Memory B cell (primary cell): Measurements from ENCODE around the gene MRLN.
"Not testable (repeated sequence)": the region's sequence is repeated elsewhere in the genome, so short reads cannot be mapped to it uniquely, and the experiment has no call there.

Experiments used
- ATAC-seq: fragments of 150-1000 bp; cut with Tn5 transposase; 2 replicates; pipeline ENCODE4 v1.10.0; 2021; ENCODE audit warnings: low read depth, mild to moderate bottlenecking, moderate library complexity
- DNase-seq, 2 donors: peaks; one replicate each; pipeline ENCODE4 v3.0.0; 2022; ENCODE audit warnings: low spot score in 2 of 2
- H3K27ac Mint-ChIP-seq: one replicate; pipeline ENCODE4 v1.8.0; 2022; ENCODE audit warnings: mild to moderate bottlenecking, moderate library complexity, mixed read lengths
- H3K27me3 Mint-ChIP-seq: one replicate; pipeline ENCODE4 v1.8.0; 2022; ENCODE audit warnings: mixed read lengths
- H3K36me3 Mint-ChIP-seq: one replicate; pipeline ENCODE4 v1.8.0; 2022; ENCODE audit warnings: mild to moderate bottlenecking, mixed read lengths
- H3K4me1 Mint-ChIP-seq: one replicate; pipeline ENCODE4 v1.8.0; 2022; ENCODE audit warnings: mixed read lengths
- H3K4me3 Mint-ChIP-seq: one replicate; pipeline ENCODE4 v1.8.0; 2022; ENCODE audit warnings: mild to moderate bottlenecking, moderate library complexity, mixed read lengths
- H3K9me3 Mint-ChIP-seq: one replicate; pipeline ENCODE4 v1.8.0; 2022; ENCODE audit warnings: mixed read lengths

Gene MRLN

GRCh38 chr10:59733321-59734013, 19.8 kb downstream of the MRLN start:
- not testable (repeated sequence) for H3K4me3 Mint-ChIP-seq, DNase-seq, H3K4me1 Mint-ChIP-seq, H3K36me3 Mint-ChIP-seq, H3K9me3 Mint-ChIP-seq, H3K27me3 Mint-ChIP-seq, ATAC-seq, H3K27ac Mint-ChIP-seq

- not testable (repeated sequence) for H3K9me3 Mint-ChIP-seq, H3K27ac Mint-ChIP-seq, ATAC-seq, H3K36me3 Mint-ChIP-seq, H3K4me1 Mint-ChIP-seq, H3K27me3 Mint-ChIP-seq, DNase-seq, H3K4me3 Mint-ChIP-seq
Observed at GRCh38 chr10:59732849-59733248, 20.4 kb downstream of the MRLN start.

GRCh38 chr10:59729167-59729566, 24.1 kb downstream of the MRLN start:
- H3K4me1 Mint-ChIP-seq, result not testable (repeated sequence)

DNA sequence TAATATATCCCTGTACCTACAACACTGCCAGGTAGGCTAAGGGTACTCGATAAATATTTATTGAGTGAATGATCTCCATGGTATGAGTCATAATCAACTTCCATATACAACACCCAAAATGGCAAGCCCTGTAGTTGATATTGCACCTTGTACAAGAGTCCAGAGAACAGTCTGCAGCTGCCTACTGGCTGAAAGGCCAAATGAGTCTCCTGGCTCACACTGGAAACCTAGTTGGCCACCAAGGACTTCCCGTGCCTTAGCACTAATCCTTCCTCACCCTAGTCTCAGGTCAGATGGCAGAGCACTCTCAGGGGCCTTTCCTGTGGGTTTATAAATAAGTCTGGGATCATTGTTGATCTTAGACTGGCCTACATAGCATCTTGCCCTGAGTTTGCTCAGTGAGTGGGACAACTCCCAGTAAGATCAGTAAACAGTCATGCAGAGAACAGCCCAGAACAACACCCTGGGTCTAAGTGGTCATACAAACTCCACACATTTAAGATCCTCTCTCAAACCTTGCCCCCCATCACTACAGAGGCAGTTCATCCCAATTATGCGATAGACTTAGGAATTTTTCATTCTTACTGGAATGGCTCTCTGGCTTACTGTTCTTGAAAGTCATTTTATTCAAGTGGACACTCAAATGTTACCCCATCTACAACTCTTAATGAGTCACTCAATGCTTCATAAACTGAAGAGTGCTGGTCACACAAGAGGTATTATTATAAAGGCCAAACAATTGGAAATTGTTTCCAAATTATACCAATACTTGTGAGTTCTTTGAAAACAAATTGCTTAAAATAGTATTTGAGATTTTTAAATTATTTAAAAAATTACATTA, 28.9 kb downstream of the MRLN start:
- Mint-ChIP-seq H3K27me3 (peaks cover 4% of the 10 kb centered on the region), H3K36me3 (no peaks in the 10 kb centered on the region), H3K27ac (no peak overlapping the region)

More at GRCh38 chr10:59729167-59729566, 24.1 kb downstream of the MRLN start:
- ATAC-seq, H3K27me3 Mint-ChIP-seq, H3K4me3 Mint-ChIP-seq, H3K36me3 Mint-ChIP-seq, DNase-seq, H3K27ac Mint-ChIP-seq, H3K9me3 Mint-ChIP-seq: not testable (repeated sequence)

GRCh38 chr10:59720377-59720776, 32.9 kb downstream of the MRLN start:
- H3K4me3 Mint-ChIP-seq, result no peak overlapping the region

More for the DNA sequence above, 28.9 kb downstream of the MRLN start:
- Mint-ChIP-seq H3K9me3 (peaks cover 2% of the 10 kb centered on the region), H3K4me1 (no peaks in the 10 kb centered on the region), H3K4me3 (no peak overlapping the region)
- no peak for DNase-seq
- no peak for ATAC-seq

DNA sequence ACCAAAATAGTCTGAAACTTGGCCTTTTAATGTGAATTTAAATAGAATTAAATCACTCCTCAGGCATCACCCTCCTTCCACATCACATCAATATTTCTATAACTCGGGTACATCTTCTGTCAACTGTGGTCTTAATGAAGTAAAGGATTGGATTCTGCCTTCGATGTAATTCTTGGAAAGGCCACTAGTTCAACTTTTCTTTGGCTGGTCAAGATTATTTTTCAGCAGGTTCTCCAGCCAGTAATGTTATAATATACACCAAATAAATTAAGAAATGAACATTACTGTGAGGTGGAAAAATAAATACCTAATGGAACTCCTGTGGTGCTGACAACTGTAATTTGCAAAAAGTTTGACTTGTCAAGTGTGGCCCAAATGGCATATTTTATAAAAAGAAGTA, 33.9 kb downstream of the MRLN start:
- H3K9me3 Mint-ChIP-seq, result peaks cover 2% of the 10 kb centered on the region
- H3K27ac Mint-ChIP-seq, result no peak overlapping the region
- no peak overlapping the region for H3K4me3 Mint-ChIP-seq

More at GRCh38 chr10:59720377-59720776, 32.9 kb downstream of the MRLN start:
- Mint-ChIP-seq H3K4me1 (no peaks in the 10 kb centered on the region), H3K27ac (no peak overlapping the region), H3K27me3 (peaks cover 6% of the 10 kb centered on the region), H3K9me3 (peaks cover 2% of the 10 kb centered on the region), H3K36me3 (no peaks in the 10 kb centered on the region)
- DNase-seq, result no peak
- no peak for ATAC-seq

DNA sequence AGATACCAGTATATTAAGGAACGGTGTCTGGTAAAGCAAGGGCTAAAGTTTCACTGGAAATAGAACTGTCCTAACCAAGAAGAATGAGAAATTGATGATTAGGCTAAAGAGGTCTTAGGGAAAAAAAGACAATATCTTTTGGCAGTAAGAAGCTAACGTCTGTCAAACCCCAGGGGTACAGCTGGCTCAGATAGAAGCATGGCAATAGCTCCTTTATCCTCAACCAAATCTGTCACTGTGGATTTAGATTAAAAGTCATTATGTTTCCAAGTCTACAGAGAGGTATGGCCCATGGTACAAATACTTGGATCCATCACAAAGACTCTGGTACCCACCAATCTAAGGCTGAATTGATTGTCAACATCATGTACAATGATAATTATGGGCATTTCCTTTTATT, 35.0 kb downstream of the MRLN start:
- no peak for DNase-seq
- no peak overlapping the region for H3K27ac Mint-ChIP-seq
- H3K27me3 Mint-ChIP-seq, result peaks cover 2% of the 10 kb centered on the region
- no peaks in the 10 kb centered on the region for H3K4me1 Mint-ChIP-seq
- no peak for ATAC-seq
- peaks cover 2% of the 10 kb centered on the region for H3K9me3 Mint-ChIP-seq
- no peaks in the 10 kb centered on the region for H3K36me3 Mint-ChIP-seq
- no peak overlapping the region for H3K4me3 Mint-ChIP-seq

More for the DNA sequence above, 33.9 kb downstream of the MRLN start:
- ATAC-seq (no peak), DNase-seq (no peak)
- peaks cover 6% of the 10 kb centered on the region for H3K27me3 Mint-ChIP-seq
- H3K36me3 Mint-ChIP-seq, result no peaks in the 10 kb centered on the region
- H3K4me1 Mint-ChIP-seq, result no peaks in the 10 kb centered on the region

DNA sequence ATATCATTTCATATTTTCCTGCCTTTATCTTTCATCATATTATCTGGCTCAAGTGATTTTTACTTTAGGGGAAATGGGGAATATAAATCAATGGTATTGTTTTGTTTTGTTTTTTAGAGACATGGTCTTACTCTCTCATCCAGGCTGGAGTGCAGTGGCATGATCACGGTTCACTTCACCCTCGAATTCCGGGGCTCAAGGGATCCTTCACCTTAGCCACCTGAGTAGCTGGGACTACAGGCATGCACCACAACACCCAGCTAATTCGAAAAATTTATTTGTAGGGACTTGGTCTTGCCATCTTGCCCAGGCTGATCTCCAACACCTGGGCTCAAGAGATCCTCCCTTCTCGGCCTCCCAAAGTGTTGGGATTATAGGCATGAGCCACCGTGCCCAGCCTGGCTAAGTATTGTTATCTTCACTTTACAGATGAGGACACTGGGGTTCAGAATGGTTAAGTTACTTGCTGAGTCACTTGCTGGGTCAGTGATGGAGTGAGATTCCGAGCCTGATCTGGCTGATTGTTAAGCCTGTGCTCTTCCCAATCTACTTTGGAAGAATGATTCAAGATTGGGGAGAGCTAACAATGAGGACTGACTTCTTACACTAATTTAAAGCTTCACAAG, 39.9 kb downstream of the MRLN start:
- ATAC-seq, result no peak
- no peak for DNase-seq
- no peaks in the 10 kb centered on the region for H3K36me3 Mint-ChIP-seq
- peaks cover 9% of the 10 kb centered on the region for H3K27me3 Mint-ChIP-seq
- peaks cover 2% of the 10 kb centered on the region for H3K4me1 Mint-ChIP-seq
- H3K9me3 Mint-ChIP-seq, result no peaks in the 10 kb centered on the region
- no peak overlapping the region for H3K27ac Mint-ChIP-seq
- no peak overlapping the region for H3K4me3 Mint-ChIP-seq

GRCh38 chr10:59711871-59712494, 41.3 kb downstream of the MRLN start:
- no peak for DNase-seq
- Mint-ChIP-seq H3K4me1 (peaks cover 2% of the 10 kb centered on the region), H3K27ac (no peak overlapping the region), H3K9me3 (no peaks in the 10 kb centered on the region), H3K36me3 (peaks cover under 1% of the 10 kb centered on the region), H3K27me3 (peaks cover 11% of the 10 kb centered on the region), H3K4me3 (no peak overlapping the region)
- ATAC-seq, result no peak

- H3K27me3 Mint-ChIP-seq, result peaks cover 15% of the 10 kb centered on the region
- peak within 1 kb of the TSS; percentile 76 for H3K4me3 Mint-ChIP-seq
- ATAC-seq, result peak; percentile 80
- no peak within 1 kb of the TSS for H3K27ac Mint-ChIP-seq
- peak; percentile 4 to 20 for DNase-seq
- no peaks in the 10 kb centered on the region for H3K9me3 Mint-ChIP-seq
- H3K36me3 Mint-ChIP-seq, result peaks cover 2% of the 10 kb centered on the region
- H3K4me1 Mint-ChIP-seq, result peaks cover 2% of the 10 kb centered on the region
Observed at GRCh38 chr10:59709395-59710125, 43.7 kb downstream of the MRLN start, which contains the start of gene SLC16A9. Gene SLC16A9, minus strand, starts transcription at chr10:59709850. Its CDS starts 25,559 bp downstream, at chr10:59684291.

DNA sequence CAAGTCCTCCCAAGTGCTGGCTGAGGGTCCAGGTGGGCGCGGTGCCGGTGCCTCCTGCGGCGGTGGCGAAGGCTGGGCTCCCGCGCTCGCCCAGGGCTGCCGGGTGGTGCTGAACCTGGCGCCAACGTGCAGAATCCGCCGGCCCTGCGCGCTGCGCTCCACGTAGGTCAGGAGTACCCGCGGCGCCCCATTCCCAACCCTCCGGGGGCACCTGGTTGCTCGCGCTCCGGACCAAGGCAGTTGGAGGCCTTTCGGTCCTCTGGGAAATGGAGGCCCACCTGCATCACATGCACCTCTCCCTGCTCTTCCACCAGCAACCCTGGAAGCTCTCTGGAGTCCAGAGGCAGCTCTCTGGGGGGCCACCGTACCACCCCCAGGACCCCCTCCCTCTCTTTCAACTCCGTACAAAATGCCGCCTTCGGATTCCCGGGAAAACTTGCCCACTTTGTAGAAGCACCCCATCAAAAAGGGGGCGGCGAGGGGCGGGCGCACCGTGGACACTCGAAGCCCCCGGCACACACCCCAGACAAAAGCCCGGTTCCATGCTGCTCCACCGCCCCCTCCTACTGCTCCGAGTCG, 44.4 kb downstream of the MRLN start:
- ATAC-seq (peak; percentile 26), DNase-seq (no peak)
- H3K4me3 Mint-ChIP-seq, result peak overlapping the region; percentile 57

GRCh38 chr10:59706851-59707797, 46.1 kb downstream of the MRLN start:
- DNase-seq (no peak), ATAC-seq (no peak)
- H3K9me3 Mint-ChIP-seq, result no peaks in the 10 kb centered on the region
- peaks cover 2% of the 10 kb centered on the region for H3K36me3 Mint-ChIP-seq
- H3K4me1 Mint-ChIP-seq, result peaks cover 2% of the 10 kb centered on the region
- no peak overlapping the region for H3K27ac Mint-ChIP-seq
- H3K27me3 Mint-ChIP-seq, result peaks cover 18% of the 10 kb centered on the region
- no peak overlapping the region for H3K4me3 Mint-ChIP-seq

More for the DNA sequence above, 44.4 kb downstream of the MRLN start:
- Mint-ChIP-seq H3K27me3 (peaks cover 18% of the 10 kb centered on the region), H3K4me1 (peaks cover 2% of the 10 kb centered on the region), H3K36me3 (peaks cover 2% of the 10 kb centered on the region), H3K9me3 (no peaks in the 10 kb centered on the region), H3K27ac (no peak overlapping the region)
